ENCODE results near the gene THG1L.
"Not testable (repeated sequence)": the region's sequence is repeated elsewhere in the genome, so short reads cannot be mapped to it uniquely, and the experiment has no call there.

The THG1L gene

GRCh38 chr5:157698674-157699073, 32.5 kb upstream of the THG1L start:
- H3K9me3 ChIP-seq (replicated peaks in 1 of 2; ENCODE audit: control insufficient read depth in 2 of 2, insufficient read depth in 1 of 2, low read depth in 1 of 2, low read length in 2 of 2); H3K9ac ChIP-seq (ENCODE audit: low read depth, low read length, poor library complexity); H2BK5ac ChIP-seq (ENCODE audit: low read length); H3K79me1 ChIP-seq (ENCODE audit: low read depth, low read length); H4K8ac ChIP-seq (ENCODE audit: low read depth, low read length); H3K23ac ChIP-seq (ENCODE audit: low read depth, low read length, poor library complexity); H2AFZ ChIP-seq (ENCODE audit: low read length); H2AK5ac ChIP-seq (ENCODE audit: low read depth, low read length); H3K4me2 ChIP-seq (ENCODE audit: insufficient read depth, low read length, poor library complexity, severe bottlenecking); H3K14ac ChIP-seq (ENCODE audit: low read length); H2BK120ac ChIP-seq (ENCODE audit: low read depth, low read length); H3K36me3 ChIP-seq (replicated peaks in 1 of 2; ENCODE audit: control insufficient read depth in 2 of 2, insufficient read depth in 2 of 2, low read length in 2 of 2); H3K4me3 ChIP-seq (ENCODE audit: low read length in 2 of 2); DNase-seq (ENCODE audit: low spot score); H3K4me1 ChIP-seq (ENCODE audit: control insufficient read depth in 2 of 2, insufficient read depth in 1 of 2, low read depth in 1 of 2, low read length in 2 of 2); H3K4ac ChIP-seq (ENCODE audit: low read length); H3K27me3 ChIP-seq (ENCODE audit: control insufficient read depth in 3 of 3, insufficient read depth in 3 of 3, low read depth in 1 of 3, low read length in 3 of 3); H3K27ac ChIP-seq (replicated peaks; ENCODE audit: low read length); H2BK15ac ChIP-seq (ENCODE audit: low read length); H3K18ac ChIP-seq (ENCODE audit: low read length); H4K91ac ChIP-seq (ENCODE audit: low read depth, low read length, poor library complexity); H2BK12ac ChIP-seq (ENCODE audit: low read length): not testable (repeated sequence)
- no CpG with 5 or more reads among the region's 4 CpGs for WGBS, 2 donors (ENCODE audit: extremely low coverage in 2 of 2, insufficient read length in 2 of 2, insufficient replicate concordance in 1 of 2)

GRCh38 chr5:157703736-157704135, 27.5 kb upstream of the THG1L start:
- Histone ChIP-seq H3K4ac (ENCODE audit: low read length) (no peak overlapping the region), H3K4me3 (ENCODE audit: low read length in 2 of 2) (no peak overlapping the region), H3K27ac (replicated peaks; ENCODE audit: low read length) (no peak overlapping the region), H3K23ac (ENCODE audit: low read depth, low read length, poor library complexity) (no peak overlapping the region), H2AK5ac (ENCODE audit: low read depth, low read length) (no peak overlapping the region), H3K27me3 (ENCODE audit: control insufficient read depth in 3 of 3, insufficient read depth in 3 of 3, low read depth in 1 of 3, low read length in 3 of 3) (no peaks in the 10 kb centered on the region), H3K14ac (ENCODE audit: low read length) (no peak overlapping the region), H3K9me3 (replicated peaks in 1 of 2; ENCODE audit: control insufficient read depth in 2 of 2, insufficient read depth in 1 of 2, low read depth in 1 of 2, low read length in 2 of 2) (peaks cover 0 to 6% of the 10 kb centered on the region in 2 donors), H3K79me1 (ENCODE audit: low read depth, low read length) (no peaks in the 10 kb centered on the region), H4K91ac (ENCODE audit: low read depth, low read length, poor library complexity) (no peak overlapping the region), H2BK5ac (ENCODE audit: low read length) (no peak overlapping the region), H3K9ac (ENCODE audit: low read depth, low read length, poor library complexity) (no peak overlapping the region), H3K18ac (ENCODE audit: low read length) (no peak overlapping the region), H2AFZ (ENCODE audit: low read length) (peak overlapping the region; percentile 6), H2BK15ac (ENCODE audit: low read length) (no peak overlapping the region), H2BK120ac (ENCODE audit: low read depth, low read length) (no peak overlapping the region), H2BK12ac (ENCODE audit: low read length) (no peak overlapping the region), H3K4me1 (ENCODE audit: control insufficient read depth in 2 of 2, insufficient read depth in 1 of 2, low read depth in 1 of 2, low read length in 2 of 2) (no peaks in the 10 kb centered on the region), H3K4me2 (ENCODE audit: insufficient read depth, low read length, poor library complexity, severe bottlenecking) (no peak overlapping the region), H3K36me3 (replicated peaks in 1 of 2; ENCODE audit: control insufficient read depth in 2 of 2, insufficient read depth in 2 of 2, low read length in 2 of 2) (no peaks in the 10 kb centered on the region), H4K8ac (ENCODE audit: low read depth, low read length) (no peak overlapping the region)
- DNase-seq (ENCODE audit: low spot score) = no peak
- no CpG with 5 or more reads among the region's 3 CpGs for WGBS, 2 donors (ENCODE audit: extremely low coverage in 2 of 2, insufficient read length in 2 of 2, insufficient replicate concordance in 1 of 2)

- Histone ChIP-seq H3K23ac (ENCODE audit: low read depth, low read length, poor library complexity) (no peak overlapping the region), H2BK12ac (ENCODE audit: low read length) (no peak overlapping the region), H3K18ac (ENCODE audit: low read length) (no peak overlapping the region), H3K27ac (replicated peaks; ENCODE audit: low read length) (no peak overlapping the region), H3K27me3 (ENCODE audit: control insufficient read depth in 3 of 3, insufficient read depth in 3 of 3, low read depth in 1 of 3, low read length in 3 of 3) (no peaks in the 10 kb centered on the region), H2AK5ac (ENCODE audit: low read depth, low read length) (no peak overlapping the region), H3K79me1 (ENCODE audit: low read depth, low read length) (no peaks in the 10 kb centered on the region), H3K9ac (ENCODE audit: low read depth, low read length, poor library complexity) (no peak overlapping the region), H3K36me3 (replicated peaks in 1 of 2; ENCODE audit: control insufficient read depth in 2 of 2, insufficient read depth in 2 of 2, low read length in 2 of 2) (no peaks in the 10 kb centered on the region), H2BK5ac (ENCODE audit: low read length) (no peak overlapping the region), H3K14ac (ENCODE audit: low read length) (no peak overlapping the region), H3K4me2 (ENCODE audit: insufficient read depth, low read length, poor library complexity, severe bottlenecking) (no peak overlapping the region), H3K4ac (ENCODE audit: low read length) (no peak overlapping the region), H3K4me3 (ENCODE audit: low read length in 2 of 2) (no peak overlapping the region), H4K91ac (ENCODE audit: low read depth, low read length, poor library complexity) (no peak overlapping the region), H2BK120ac (ENCODE audit: low read depth, low read length) (no peak overlapping the region), H3K4me1 (ENCODE audit: control insufficient read depth in 2 of 2, insufficient read depth in 1 of 2, low read depth in 1 of 2, low read length in 2 of 2) (no peaks in the 10 kb centered on the region), H2AFZ (ENCODE audit: low read length) (no peak overlapping the region), H4K8ac (ENCODE audit: low read depth, low read length) (no peak overlapping the region), H3K9me3 (replicated peaks in 1 of 2; ENCODE audit: control insufficient read depth in 2 of 2, insufficient read depth in 1 of 2, low read depth in 1 of 2, low read length in 2 of 2) (no peaks in the 10 kb centered on the region), H2BK15ac (ENCODE audit: low read length) (no peak overlapping the region)
- no peak for DNase-seq (ENCODE audit: low spot score)
- WGBS, 2 donors (ENCODE audit: extremely low coverage in 2 of 2, insufficient read length in 2 of 2, insufficient replicate concordance in 1 of 2) = no CpG with 5 or more reads among the region's 1 CpG
Measured at GRCh38 chr5:157708866-157709265, 22.4 kb upstream of the THG1L start.

DNA sequence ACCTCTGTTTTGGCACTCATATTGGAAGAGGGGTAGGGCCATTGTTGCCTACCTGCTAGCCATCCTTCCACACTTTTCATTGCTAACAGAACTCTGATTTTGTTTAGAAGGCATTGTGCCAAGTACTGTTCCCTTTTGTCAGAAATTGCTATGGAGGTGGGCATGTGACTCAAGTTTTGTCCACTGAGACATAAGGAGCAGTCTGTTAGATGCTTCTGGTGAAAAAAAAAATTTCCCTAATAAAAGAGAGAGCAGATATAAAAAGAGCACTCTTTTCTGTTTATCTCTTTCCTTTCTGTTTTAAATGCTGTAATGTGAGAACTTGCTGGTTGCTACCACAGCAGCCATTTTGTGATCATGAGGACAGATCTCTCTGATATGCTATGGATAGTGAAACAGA, 21.9 kb upstream of the THG1L start:
- no peak for DNase-seq (ENCODE audit: low spot score)
- no peak overlapping the region for H3K4ac ChIP-seq (ENCODE audit: low read length)

More for the DNA sequence above, 21.9 kb upstream of the THG1L start:
- Histone ChIP-seq H3K4me1 (ENCODE audit: control insufficient read depth in 2 of 2, insufficient read depth in 1 of 2, low read depth in 1 of 2, low read length in 2 of 2) (no peaks in the 10 kb centered on the region), H3K27me3 (ENCODE audit: control insufficient read depth in 3 of 3, insufficient read depth in 3 of 3, low read depth in 1 of 3, low read length in 3 of 3) (no peaks in the 10 kb centered on the region), H2AK5ac (ENCODE audit: low read depth, low read length) (no peak overlapping the region), H3K36me3 (replicated peaks in 1 of 2; ENCODE audit: control insufficient read depth in 2 of 2, insufficient read depth in 2 of 2, low read length in 2 of 2) (no peaks in the 10 kb centered on the region), H3K14ac (ENCODE audit: low read length) (no peak overlapping the region), H3K18ac (ENCODE audit: low read length) (no peak overlapping the region), H2BK120ac (ENCODE audit: low read depth, low read length) (no peak overlapping the region), H2BK5ac (ENCODE audit: low read length) (no peak overlapping the region), H3K23ac (ENCODE audit: low read depth, low read length, poor library complexity) (no peak overlapping the region), H4K91ac (ENCODE audit: low read depth, low read length, poor library complexity) (no peak overlapping the region), H2AFZ (ENCODE audit: low read length) (no peak overlapping the region), H3K4me3 (ENCODE audit: low read length in 2 of 2) (no peak overlapping the region), H3K9me3 (replicated peaks in 1 of 2; ENCODE audit: control insufficient read depth in 2 of 2, insufficient read depth in 1 of 2, low read depth in 1 of 2, low read length in 2 of 2) (no peaks in the 10 kb centered on the region), H3K9ac (ENCODE audit: low read depth, low read length, poor library complexity) (no peak overlapping the region), H3K4me2 (ENCODE audit: insufficient read depth, low read length, poor library complexity, severe bottlenecking) (no peak overlapping the region), H4K8ac (ENCODE audit: low read depth, low read length) (no peak overlapping the region), H2BK12ac (ENCODE audit: low read length) (no peak overlapping the region), H3K79me1 (ENCODE audit: low read depth, low read length) (no peaks in the 10 kb centered on the region), H3K27ac (replicated peaks; ENCODE audit: low read length) (no peak overlapping the region), H2BK15ac (ENCODE audit: low read length) (no peak overlapping the region)
